Astrocyte (in vitro differentiated cells and primary cell): ENCODE results near the gene TBC1D8. TPM values are rescaled to one million over a fixed set of nuclear protein-coding genes. Genes with fewer than 3 reads are reported as not detected.

Source experiments
- DNase-seq: peaks from one replicate; pipeline ENCODE4 v3.0.0-alpha.2; 2010; ENCODE audit warnings: low read depth
- FAIRE-seq: peaks from 2 replicates; lab custom pipeline; 2011; peaks lifted over from hg19 to GRCh38; lab: Jason Lieb, UNC
- H2AFZ ChIP-seq: 2 replicates; pipeline ENCODE4 v1.6.0; 2012; ENCODE audit warnings: low read depth, low read length, inconsistent platforms
- H3K27ac ChIP-seq: 2 replicates; pipeline ENCODE4 v1.5.1; 2011; ENCODE audit warnings: low read depth, low read length, inconsistent platforms
- H3K27me3 ChIP-seq: 2 replicates; pipeline ENCODE4 v1.6.0; 2011; ENCODE audit warnings: low read length, inconsistent platforms; ENCODE audit not compliant: insufficient read depth
- H3K36me3 ChIP-seq: 2 replicates; pipeline ENCODE4 v1.5.1; 2011; ENCODE audit warnings: low read length, inconsistent platforms; ENCODE audit not compliant: insufficient read depth
- H3K4me1 ChIP-seq: 2 replicates; pipeline ENCODE4 v1.5.1; 2011; ENCODE audit warnings: low read length, inconsistent platforms; ENCODE audit not compliant: insufficient read depth
- H3K4me2 ChIP-seq: 2 replicates; pipeline ENCODE4 v1.6.0; 2012; ENCODE audit warnings: low read length, inconsistent platforms
- H3K4me3 ChIP-seq: 2 replicates; pipeline ENCODE4 v1.5.1; 2011; ENCODE audit warnings: low read depth, mild to moderate bottlenecking, low read length, inconsistent platforms; ENCODE audit not compliant: insufficient read depth
- H3K79me2 ChIP-seq: 2 replicates; pipeline ENCODE4 v1.6.0; 2012; ENCODE audit warnings: mild to moderate bottlenecking, low read length, inconsistent platforms; ENCODE audit not compliant: insufficient read depth
- H3K9ac ChIP-seq: 2 replicates; pipeline ENCODE4 v1.6.0; 2012; ENCODE audit warnings: mild to moderate bottlenecking, low read length, inconsistent platforms
- H3K9me3 ChIP-seq: 2 replicates; pipeline ENCODE4 v1.5.1; 2012; ENCODE audit warnings: low read depth, mild to moderate bottlenecking, low read length, inconsistent platforms; ENCODE audit not compliant: insufficient read depth
- H4K20me1 ChIP-seq: 2 replicates; pipeline ENCODE4 v1.6.0; 2012; ENCODE audit warnings: low read length, inconsistent platforms; ENCODE audit not compliant: insufficient read depth
- H3K27ac Mint-ChIP-seq: one replicate; pipeline ENCODE4 v1.8.0; 2021; ENCODE audit warnings: mild to moderate bottlenecking, mixed read lengths; ENCODE audit not compliant: unreplicated experiment
- H3K27me3 Mint-ChIP-seq: one replicate; pipeline ENCODE4 v1.8.0; 2021; ENCODE audit warnings: low read depth, mixed read lengths; ENCODE audit not compliant: unreplicated experiment
- H3K36me3 Mint-ChIP-seq: one replicate; pipeline ENCODE4 v1.8.0; 2021; ENCODE audit warnings: low read depth, mixed read lengths; ENCODE audit not compliant: unreplicated experiment
- H3K4me1 Mint-ChIP-seq: one replicate; pipeline ENCODE4 v1.8.0; 2021; ENCODE audit warnings: low read depth, mixed read lengths; ENCODE audit not compliant: unreplicated experiment
- H3K4me3 Mint-ChIP-seq: one replicate; pipeline ENCODE4 v1.8.0; 2021; ENCODE audit warnings: mild to moderate bottlenecking, moderate library complexity, mixed read lengths; ENCODE audit not compliant: unreplicated experiment
- H3K9me3 Mint-ChIP-seq: one replicate; pipeline ENCODE4 v1.8.0; 2021; ENCODE audit warnings: mild to moderate bottlenecking, mixed read lengths; ENCODE audit not compliant: unreplicated experiment
- EZH2 ChIP-seq: IDR thresholded peaks from 2 replicates; pipeline ENCODE4 v1.6.1; 2012; ENCODE audit warnings: mild to moderate bottlenecking, low read length, inconsistent platforms; ENCODE audit not compliant: insufficient read depth
- total RNA-seq: library from RNA; stranded (reverse); gene quantifications from 2 replicates; pipeline ENCODE4 v1.2.1, GENCODE V29; 2021
- TF ChIP-seq, protein P1 (sequence below): IDR thresholded peaks from 2 replicates; pipeline ENCODE4 v1.5.1; 2011; ENCODE audit warnings: low read depth, mild to moderate bottlenecking, inconsistent platforms, low read length, moderate library complexity; ENCODE audit not compliant: insufficient read depth

The TBC1D8 gene
- total RNA-seq, 1 donor from 2014 or later, result 2.4 TPM

DNA sequence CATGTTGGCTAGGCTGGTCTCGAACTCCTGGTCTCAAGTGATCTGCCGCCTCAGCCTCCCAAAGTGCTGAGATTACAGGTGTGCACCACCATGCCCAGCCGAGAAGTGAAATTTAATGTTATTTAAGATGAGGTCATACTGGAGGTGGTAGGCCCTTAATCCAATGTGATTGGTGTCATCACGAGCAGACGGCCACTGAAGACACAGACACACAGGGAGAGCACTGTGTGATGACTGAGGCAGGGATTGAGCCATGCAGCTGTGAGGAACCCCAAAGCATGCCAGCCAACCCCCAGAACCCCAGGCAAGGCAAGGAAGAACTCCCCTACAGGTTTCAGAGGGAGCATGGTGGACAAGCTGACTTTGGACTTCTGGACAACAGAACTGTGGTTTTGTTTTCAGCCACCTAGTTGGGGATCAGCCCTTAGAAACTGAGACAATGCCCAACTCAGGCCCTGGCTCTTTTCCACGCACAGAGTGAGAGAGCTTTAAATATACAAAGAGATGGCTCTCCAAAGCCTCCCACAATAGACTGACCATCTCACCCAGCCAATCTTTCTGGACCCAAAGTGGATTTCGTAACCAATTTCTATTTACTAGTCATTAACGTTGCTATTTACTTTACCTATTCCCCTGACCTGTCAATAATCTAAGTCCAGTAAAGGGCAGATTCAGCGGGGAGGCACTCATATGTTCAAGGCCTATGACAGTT, 34.2 kb downstream of the TBC1D8 start:
- H3K4me1 Mint-ChIP-seq, result peaks cover 16% of the 10 kb centered on the region
- Histone ChIP-seq H3K27me3 (peaks cover 23% of the 10 kb centered on the region), H3K36me3 (no peaks in the 10 kb centered on the region), H3K4me3 (no peak overlapping the region), H3K9ac (no peak overlapping the region), H3K79me2 (no peaks in the 10 kb centered on the region), H3K27ac (no peak overlapping the region), H3K4me1 (peaks cover 3% of the 10 kb centered on the region), H3K9me3 (no peaks in the 10 kb centered on the region), H3K4me2 (no peak overlapping the region), H4K20me1 (no peaks in the 10 kb centered on the region), H2AFZ (no peak overlapping the region)
- H3K9me3 Mint-ChIP-seq, result no peaks in the 10 kb centered on the region
- H3K27me3 Mint-ChIP-seq, result peaks cover 3% of the 10 kb centered on the region
- no peak for DNase-seq
- TF ChIP-seq EZH2, result no peak
- TF ChIP-seq, protein P1, sequence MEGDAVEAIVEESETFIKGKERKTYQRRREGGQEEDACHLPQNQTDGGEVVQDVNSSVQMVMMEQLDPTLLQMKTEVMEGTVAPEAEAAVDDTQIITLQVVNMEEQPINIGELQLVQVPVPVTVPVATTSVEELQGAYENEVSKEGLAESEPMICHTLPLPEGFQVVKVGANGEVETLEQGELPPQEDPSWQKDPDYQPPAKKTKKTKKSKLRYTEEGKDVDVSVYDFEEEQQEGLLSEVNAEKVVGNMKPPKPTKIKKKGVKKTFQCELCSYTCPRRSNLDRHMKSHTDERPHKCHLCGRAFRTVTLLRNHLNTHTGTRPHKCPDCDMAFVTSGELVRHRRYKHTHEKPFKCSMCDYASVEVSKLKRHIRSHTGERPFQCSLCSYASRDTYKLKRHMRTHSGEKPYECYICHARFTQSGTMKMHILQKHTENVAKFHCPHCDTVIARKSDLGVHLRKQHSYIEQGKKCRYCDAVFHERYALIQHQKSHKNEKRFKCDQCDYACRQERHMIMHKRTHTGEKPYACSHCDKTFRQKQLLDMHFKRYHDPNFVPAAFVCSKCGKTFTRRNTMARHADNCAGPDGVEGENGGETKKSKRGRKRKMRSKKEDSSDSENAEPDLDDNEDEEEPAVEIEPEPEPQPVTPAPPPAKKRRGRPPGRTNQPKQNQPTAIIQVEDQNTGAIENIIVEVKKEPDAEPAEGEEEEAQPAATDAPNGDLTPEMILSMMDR, result no peak
- H3K36me3 Mint-ChIP-seq, result peaks cover 2% of the 10 kb centered on the region
- no peak overlapping the region for H3K4me3 Mint-ChIP-seq
- FAIRE-seq, result no peak
- no peak overlapping the region for H3K27ac Mint-ChIP-seq

DNA sequence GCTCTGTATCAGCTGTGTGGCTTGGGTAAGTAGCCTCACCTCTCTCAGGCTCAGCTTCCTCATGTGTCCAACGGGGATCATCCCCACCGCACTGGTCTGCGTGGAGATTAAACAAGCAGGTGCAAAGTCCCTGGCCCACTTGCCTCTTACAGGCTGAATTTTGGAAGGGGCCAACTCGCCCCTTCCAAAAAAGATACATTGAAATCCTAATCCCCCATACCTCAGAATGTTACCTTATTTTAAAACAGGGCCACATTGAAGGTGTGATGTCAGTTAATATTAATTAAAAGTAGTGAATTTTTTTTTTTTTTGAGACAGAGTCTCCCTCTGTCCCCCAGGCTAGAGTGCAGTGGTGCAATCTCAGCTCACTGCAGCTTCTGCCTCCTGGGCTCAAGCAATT, 34.8 kb downstream of the TBC1D8 start:
- Mint-ChIP-seq H3K4me3 (no peak overlapping the region), H3K27ac (no peak overlapping the region), H3K27me3 (peaks cover 3% of the 10 kb centered on the region), H3K36me3 (peaks cover 2% of the 10 kb centered on the region), H3K9me3 (no peaks in the 10 kb centered on the region), H3K4me1 (peaks cover 18% of the 10 kb centered on the region)
- no peaks in the 10 kb centered on the region for H3K79me2 ChIP-seq
- no peak overlapping the region for H2AFZ ChIP-seq
- DNase-seq, result no peak
- H3K27me3 ChIP-seq, result peaks cover 23% of the 10 kb centered on the region
- peaks cover 3% of the 10 kb centered on the region for H3K4me1 ChIP-seq
- no peak overlapping the region for H3K9ac ChIP-seq
- H3K27ac ChIP-seq, result no peak overlapping the region
- H3K4me2 ChIP-seq, result no peak overlapping the region
- H4K20me1 ChIP-seq, result no peaks in the 10 kb centered on the region
- H3K9me3 ChIP-seq, result no peaks in the 10 kb centered on the region
- FAIRE-seq, result no peak
- H3K4me3 ChIP-seq, result no peak overlapping the region
- no peaks in the 10 kb centered on the region for H3K36me3 ChIP-seq
- no peak for TF ChIP-seq EZH2
- TF ChIP-seq, protein P1, result no peak

DNA sequence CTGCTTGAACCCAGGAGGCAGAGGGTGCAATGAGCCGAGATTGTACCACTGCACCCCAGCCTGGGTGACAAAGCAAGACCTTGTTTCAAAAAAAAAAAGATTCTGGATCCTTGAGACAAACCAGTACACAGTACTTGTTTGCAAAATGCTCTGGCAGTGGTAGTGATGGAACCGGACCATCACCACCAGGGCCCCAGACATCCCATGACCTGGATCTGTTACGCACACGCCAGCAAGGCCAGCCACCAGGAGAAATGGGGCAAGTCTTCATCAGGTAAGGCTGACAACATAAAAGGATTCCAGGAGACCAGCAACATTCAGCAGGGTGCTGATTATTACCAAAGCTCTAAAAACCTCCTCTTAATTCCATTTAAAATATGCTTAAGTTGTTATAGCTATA, 35.5 kb downstream of the TBC1D8 start:
- Histone ChIP-seq H3K79me2 (no peaks in the 10 kb centered on the region), H3K9ac (no peak overlapping the region), H3K4me1 (peaks cover 2% of the 10 kb centered on the region), H4K20me1 (no peaks in the 10 kb centered on the region), H3K9me3 (no peaks in the 10 kb centered on the region), H3K4me3 (no peak overlapping the region), H3K27me3 (peaks cover 23% of the 10 kb centered on the region), H3K27ac (no peak overlapping the region), H2AFZ (no peak overlapping the region), H3K4me2 (no peak overlapping the region), H3K36me3 (no peaks in the 10 kb centered on the region)
- Mint-ChIP-seq H3K4me3 (no peak overlapping the region), H3K9me3 (no peaks in the 10 kb centered on the region), H3K36me3 (peaks cover 2% of the 10 kb centered on the region), H3K4me1 (peaks cover 18% of the 10 kb centered on the region), H3K27ac (no peak overlapping the region), H3K27me3 (peaks cover 3% of the 10 kb centered on the region)
- no peak for DNase-seq
- FAIRE-seq, result no peak
- TF ChIP-seq EZH2, result no peak
- TF ChIP-seq, protein P1, result no peak
